Stimulated activated CD8-positive, alpha-beta memory T cell treated with anti-CD3 and anti-CD28 coated beads, Interleukin-15, amount 100 ng/mL, for 24 hours (primary cell): Measurements from ENCODE around the gene SRGAP2B.
"Not testable (repeated sequence)": the region's sequence is repeated elsewhere in the genome, so short reads cannot be mapped to it uniquely, and the experiment has no call there.

Experiments
- DNase-seq: peaks from one replicate; pipeline ENCODE4 v3.0.0-alpha.2; 2020; ENCODE audit warnings: low read depth

The SRGAP2B gene

DNA sequence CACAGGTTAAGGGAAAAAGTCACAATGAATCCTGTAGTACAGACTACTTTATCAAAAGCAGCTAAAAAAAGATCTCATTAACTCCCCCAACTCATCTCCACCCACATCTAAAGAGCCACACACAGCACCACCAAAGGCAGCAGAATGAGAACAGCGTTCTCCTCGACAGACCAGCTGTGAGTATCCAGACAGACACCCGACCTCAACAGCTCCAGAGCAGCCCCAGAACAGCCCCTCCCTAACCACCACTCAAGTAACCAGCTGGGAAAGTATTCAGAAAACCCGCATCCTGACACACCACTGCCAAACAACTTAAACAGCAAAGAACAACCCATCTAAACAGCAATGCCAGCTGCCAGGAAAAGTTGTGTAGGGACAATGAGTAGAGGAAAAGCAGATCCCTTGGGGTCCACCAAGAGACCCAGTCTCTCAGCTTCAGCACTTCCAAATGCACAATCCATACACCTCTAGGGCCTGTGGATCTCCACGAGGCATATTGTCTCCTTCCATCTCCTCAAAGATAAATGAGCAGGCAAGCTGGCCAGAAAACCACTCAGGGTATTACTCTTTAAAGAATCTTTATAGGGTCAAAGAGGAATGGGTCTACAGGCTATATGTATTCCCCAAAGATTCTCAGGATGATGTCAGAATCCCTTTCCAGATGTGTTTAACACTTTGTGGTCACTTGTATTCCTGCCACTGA lies 49.4 kb downstream of the SRGAP2B start:
- not testable (repeated sequence) for DNase-seq

DNA sequence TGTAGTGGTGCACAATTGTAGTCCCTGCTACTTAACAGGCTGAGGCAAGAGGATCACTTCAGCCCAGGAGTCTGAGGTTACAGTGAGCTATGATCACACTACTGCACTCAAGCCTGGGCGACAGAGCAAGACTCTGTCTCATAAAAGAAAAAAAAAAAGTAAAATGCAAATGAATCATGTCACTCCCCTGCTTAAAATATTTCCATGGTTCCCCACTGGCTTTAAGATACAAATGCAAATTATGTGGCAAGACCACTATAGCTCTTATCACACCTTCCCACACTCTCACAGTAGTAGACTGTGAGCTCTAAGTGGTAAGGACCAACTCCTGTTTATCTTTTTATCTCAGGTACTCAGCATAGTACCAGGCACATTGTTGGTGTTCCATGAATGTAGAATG lies 53.6 kb downstream of the SRGAP2B start:
- DNase-seq = not testable (repeated sequence)

DNA sequence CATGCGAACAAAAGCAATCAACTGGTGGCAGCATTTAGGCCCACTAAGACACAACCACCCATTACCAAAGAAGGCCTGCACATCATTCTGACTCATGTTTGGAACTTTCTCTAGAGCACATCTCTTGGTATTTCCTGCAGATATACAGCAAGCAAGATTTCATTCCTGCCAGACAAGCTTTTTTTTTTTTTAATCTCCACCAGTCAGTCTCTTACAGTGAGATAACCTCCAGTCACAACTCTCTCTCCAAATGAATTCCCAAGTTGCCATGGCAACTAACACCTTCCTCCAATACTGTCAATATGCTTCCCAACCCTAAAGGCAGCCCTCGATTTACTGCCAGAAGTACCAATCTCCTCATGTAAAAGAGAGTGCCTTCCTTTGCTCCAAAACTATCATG lies 59.1 kb downstream of the SRGAP2B start:
- DNase-seq = not testable (repeated sequence)

DNA sequence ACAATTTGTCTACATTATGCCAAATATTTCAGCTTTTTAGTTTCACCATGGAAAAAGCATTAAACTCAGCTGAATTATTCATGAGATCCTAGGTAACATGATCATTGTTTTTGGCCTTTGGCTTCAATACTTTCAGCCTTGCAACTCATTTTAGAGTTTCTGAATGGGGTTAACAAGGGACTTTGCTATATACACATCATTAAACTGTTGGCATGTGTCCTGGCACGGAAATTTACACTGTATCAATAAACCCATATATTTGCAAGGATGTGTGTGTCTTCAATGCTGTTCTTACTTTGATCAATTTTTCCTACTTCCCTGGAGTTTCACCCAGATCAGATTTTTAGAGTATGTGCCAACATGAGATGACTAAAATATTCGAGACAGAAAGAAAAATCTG lies 61.6 kb downstream of the SRGAP2B start:
- not testable (repeated sequence) for DNase-seq

DNA sequence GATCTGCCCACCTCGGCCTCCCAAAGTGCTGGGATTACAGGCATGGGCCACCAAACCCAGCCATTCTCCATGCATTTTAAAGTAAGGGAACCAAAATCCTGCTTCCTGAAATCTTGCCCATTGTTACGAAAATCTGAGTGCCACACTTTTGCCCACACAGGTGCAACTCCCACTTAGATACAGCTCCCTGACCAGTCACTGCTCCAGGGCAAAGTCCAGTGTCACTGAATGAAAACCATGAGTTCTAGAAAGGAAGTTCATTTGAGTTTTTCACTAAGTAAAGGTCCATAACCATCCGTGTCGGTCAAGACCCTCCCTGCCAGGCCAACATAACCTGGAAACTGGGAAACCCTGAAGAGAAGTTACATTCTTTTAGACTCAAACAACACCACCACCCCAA lies 67.9 kb downstream of the SRGAP2B start:
- not testable (repeated sequence) for DNase-seq

DNA sequence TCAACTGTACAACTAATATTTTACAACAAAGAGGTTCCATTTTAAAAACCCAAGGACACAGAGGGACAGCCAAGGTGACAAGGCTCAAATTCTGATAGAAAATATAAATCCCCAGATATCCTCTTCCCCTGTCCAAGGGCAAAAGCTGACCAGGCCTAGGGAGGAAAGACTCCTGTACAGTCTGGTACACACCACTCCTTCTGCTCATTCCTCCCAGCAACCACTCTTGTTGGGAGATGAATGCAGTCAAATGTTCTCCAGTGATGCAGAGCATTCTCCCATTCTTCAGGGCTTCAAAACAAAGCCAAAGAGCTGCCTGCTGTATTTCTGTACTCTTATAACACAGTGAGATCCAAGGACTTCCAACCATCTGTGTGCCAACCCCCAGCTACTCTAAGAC lies 69.8 kb downstream of the SRGAP2B start:
- not testable (repeated sequence) for DNase-seq

DNA sequence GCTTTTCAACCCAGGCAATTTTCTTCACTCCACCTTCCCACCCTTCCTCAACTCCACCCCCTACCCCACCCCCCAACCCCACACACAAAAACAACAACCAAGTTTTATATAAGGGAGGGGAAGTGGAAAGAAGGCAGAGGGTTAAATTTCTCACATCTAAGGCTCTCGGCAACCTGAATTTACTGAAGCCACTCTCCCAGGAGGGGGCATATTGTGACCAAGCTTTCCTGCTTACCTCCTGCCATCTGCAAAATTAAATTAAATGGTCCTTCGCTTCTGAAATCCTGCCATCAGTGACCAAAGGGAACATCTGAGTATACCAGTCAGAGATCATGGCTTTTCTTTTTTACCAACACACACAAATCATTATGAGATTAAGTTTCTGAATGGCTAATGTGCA lies 72.9 kb downstream of the SRGAP2B start:
- DNase-seq = not testable (repeated sequence)

DNA sequence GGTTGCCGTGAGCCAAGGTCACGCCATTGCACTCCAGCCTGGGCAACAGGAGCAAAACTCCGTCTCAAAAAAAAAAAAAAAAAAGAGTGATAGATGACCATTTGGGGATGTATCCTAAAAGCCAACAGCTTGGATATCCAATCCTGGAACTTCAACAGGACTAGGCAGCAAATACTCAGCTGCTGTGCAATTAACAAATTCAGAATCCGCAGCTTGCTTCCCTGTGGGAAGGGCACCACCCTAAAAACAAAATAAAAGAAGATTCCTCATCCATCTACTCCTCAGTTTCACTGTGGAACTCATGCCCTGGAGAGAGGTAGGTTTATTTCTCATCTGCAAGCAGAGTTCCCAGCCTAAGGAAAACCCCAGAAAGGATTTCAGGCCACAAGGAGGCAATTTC lies 73.4 kb downstream of the SRGAP2B start:
- DNase-seq = not testable (repeated sequence)

DNA sequence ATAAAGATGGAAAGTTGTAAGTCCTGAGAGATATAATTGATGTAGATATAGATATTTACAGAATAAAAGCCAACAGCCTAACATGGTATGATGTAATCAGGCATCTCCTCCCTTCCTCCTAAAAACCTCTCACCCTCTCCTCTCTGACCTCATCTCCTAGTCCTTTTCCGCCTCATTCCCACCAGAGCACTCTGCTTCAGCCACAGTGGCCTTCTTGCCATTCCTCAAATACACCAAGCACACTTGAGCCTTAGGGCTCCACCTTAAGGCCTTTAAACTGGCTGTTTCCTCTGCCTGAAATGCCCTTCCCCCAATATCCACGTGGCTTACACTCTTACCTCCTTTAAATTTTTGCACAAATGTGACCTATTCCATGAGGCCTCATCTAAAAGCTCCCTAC lies 75.4 kb downstream of the SRGAP2B start:
- not testable (repeated sequence) for DNase-seq

DNA sequence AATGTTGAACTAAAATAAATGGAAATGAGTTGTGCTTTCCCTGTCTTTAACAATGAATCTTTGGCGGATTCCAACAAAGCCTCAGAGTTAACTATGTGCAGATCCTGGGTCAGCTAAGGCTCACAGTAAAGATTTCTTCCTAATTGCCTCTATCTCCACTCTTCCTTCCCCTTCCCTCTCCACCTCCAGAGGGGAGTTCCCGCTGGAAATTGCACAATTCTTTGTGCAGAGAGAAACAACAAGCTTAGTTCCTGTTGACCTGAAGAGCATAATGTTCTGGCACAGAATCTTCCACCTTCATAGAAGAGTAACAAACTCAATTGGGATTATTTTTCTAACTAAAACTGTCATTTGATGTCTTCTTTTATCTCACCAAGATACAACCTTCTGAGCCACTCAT lies 77.4 kb downstream of the SRGAP2B start:
- not testable (repeated sequence) for DNase-seq

DNA sequence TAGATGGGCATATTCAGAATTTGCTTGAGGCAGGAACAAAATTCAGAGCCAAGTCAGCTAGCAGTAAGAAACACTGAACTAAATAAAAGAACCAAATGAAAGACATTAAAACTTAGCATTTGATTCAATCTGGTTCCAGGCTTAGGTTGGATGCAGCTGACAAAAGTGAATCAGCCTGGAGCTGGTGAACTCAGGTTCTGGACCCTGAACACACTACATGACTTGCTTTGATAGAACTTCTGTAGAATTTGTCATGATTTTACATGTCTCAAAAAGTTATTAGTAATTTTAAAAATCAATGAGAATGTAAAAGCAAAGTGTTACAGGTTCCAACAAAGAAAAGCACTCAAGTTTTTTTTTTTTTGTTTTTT lies 78.7 kb downstream of the SRGAP2B start:
- DNase-seq = not testable (repeated sequence)

DNA sequence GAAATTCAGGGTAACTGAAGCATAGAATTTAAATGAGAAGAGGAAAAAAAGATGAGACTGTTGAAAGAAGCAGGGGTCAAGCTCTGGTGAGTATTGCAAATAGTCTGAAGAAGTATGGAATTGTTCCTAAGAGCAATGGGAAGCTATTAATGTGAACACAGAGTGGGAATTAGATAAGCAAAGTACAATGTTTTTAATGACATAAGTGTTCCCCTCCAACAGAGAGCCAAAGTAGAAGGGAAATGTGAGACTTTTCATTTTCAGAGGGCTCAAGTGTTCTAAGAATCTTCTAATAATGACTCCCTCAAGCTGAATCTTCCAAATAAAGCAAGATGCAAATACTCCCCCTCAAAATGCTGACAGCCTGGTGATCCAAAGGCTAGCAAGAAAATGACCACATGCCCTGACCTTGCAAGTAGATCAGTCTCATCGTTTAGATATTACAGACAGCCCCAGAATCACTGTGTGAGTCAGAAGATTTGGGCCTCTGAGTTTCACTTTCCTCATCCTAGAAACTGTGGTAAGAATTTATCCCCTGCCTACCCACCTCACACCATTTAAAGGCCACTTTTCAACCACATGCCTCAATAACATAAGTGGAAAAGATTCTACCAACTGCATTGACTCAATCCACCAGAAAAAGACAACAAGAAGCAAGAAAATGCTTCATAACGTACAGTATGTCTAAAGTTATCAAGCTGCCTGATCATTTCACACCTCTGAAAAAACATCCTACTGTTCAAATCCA lies 79.2 kb downstream of the SRGAP2B start:
- DNase-seq = not testable (repeated sequence)

DNA sequence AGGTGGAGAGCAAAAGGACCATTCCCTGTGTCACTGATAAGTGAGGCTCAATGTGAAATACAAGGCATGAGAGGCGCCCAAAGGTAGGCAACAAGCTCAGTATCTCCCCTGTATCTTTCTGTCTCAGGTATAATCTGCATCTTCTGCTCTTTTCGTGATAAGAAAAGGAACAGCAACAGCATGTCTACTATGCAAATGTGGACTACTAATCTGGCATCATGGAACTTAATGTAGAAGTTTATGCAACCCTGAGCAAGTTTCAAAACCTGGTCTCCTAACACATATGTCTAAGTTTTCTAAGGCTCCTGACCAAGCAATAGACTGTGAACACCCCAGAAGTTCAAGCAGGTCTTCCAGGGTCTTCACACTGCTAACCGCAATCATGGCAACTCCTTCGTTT lies 81.8 kb downstream of the SRGAP2B start:
- not testable (repeated sequence) for DNase-seq

DNA sequence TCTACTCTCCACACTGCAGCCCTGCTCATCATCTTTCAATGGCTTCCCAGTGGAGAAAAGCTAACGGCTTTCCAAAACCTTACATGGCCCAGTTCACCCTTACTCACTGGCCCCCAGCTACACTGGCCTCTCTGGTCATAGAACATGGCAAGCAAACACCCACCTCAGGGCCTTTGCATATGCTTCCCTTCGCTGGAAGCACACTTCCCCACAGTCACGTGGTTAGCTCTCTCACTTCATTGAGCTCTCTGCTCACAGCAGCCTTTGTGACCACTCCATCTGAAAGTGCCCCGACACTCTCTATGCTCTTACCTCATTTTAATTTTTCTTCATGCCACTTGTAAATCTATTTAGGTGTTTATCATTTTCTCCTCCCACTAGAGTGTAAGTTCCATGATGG lies 83.3 kb downstream of the SRGAP2B start:
- not testable (repeated sequence) for DNase-seq

DNA sequence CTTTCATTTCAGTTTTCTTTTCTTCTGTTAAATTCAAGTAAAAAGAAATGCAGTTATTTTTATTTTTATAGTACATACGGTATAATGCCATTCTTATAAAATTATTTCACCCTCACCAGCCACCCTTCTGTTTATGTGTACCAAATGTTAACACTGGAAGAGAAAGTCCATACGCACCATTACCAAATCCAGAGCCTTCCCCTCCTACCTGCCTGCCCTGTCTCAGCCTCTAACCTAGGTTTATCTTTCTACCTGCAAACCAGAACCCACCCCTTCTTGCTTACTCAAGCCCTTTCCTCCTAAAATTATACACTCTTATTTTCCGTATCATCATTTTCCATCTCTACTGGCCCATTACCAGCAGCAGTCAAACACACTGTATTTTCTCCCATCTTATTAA lies 84.5 kb downstream of the SRGAP2B start:
- not testable (repeated sequence) for DNase-seq

DNA sequence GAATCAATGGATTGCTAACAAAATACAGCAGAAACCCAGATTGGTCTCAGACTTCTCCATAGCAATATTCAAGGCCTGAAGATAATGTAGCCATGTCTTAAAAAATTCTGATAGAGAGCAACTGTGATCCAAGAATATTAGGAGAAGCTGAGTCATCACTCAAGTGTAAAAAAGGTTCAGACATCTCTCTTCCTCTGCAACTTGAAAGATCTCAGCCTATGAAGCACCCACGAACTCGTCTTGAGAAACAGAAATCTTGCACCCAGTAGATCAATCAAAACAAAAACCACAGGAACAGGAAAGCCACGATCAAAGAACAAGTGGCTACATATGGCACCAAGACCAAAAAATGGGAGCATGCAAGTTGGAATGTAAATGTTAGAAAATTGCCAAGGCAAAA lies 85.2 kb downstream of the SRGAP2B start:
- DNase-seq = not testable (repeated sequence)

DNA sequence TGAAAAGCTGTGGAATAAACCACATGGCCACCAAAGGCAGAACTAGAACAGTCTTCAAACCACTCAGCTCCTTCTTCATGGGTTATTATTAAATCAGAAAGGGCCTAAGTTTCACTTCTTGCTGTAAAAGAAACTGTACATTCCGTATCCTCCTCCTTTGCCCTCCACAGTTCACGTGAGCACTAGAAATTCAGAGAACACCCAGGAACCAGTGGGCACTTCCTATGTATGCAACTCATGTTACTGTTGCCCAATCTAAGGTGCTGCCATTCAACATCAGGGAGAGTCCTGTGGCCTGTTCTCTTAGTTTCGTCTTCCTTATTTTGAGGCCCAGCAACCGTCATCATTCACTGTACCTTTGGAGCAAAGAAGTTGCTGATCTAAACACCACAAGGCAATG lies 86.7 kb downstream of the SRGAP2B start:
- not testable (repeated sequence) for DNase-seq

DNA sequence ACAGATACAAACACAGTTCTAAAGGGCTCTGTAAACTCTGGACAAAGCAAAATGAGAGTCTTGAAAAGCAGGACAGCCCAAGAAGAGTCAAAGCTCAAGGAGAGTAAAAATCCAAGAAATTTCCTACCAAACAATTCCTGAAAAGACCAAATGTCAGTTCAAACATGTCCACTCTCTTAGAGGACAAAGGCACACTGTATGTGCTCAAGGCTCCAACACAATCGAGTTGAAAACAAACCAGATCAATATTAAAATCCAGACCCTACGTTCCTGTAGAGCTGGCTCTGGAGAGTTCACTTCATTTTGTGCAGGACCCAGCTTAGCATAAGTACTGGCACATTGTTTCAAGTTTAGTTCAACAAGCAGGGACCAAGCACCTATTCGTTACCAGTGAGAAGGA lies 90.0 kb downstream of the SRGAP2B start:
- DNase-seq = not testable (repeated sequence)

DNA sequence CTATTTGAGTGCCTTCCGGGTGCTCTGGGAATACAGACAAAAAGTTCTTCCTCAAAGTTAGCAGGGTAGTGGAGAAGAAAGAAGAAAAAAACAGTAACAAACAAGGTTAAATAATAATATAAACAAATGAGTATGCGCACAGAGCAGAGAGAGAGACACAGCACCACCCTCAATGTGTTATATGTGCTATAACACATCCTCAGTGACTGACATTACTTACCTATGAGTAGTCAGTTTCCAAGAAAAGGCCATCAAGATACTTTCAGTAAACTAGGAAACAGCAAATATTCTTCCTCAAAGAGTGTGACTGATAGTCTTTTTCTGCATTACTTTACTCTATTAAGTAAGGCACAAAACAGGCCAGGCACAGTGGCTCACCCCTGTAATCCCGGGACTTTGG lies 93.7 kb downstream of the SRGAP2B start:
- not testable (repeated sequence) for DNase-seq

DNA sequence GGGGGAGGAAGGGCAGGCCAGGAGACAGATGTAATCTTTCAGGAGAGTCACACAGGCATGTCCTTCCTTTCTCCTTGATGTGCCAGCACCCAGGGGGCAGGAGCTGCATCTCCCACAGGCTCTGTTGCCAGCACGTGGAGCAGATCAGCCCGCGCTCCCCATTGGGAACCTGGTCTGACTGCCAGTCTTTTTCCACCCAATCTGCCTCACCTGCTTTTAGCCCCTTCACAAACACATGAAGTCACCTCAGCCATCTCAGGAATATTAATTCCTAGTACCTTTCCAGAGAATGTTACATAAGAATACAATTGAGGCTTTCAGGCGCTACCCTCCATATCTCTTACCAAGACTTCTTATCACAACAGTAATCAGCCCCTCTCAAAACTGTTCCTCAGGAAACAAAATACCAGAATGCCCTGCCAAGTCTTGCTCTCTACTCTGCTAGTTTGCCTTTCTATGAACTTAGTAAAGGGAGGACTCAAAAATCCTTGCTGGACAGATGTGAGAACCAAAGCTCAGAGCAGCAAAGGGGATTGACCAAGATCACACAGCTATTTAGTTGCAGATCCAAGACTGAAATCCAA lies 94.3 kb downstream of the SRGAP2B start:
- DNase-seq = not testable (repeated sequence)

DNA sequence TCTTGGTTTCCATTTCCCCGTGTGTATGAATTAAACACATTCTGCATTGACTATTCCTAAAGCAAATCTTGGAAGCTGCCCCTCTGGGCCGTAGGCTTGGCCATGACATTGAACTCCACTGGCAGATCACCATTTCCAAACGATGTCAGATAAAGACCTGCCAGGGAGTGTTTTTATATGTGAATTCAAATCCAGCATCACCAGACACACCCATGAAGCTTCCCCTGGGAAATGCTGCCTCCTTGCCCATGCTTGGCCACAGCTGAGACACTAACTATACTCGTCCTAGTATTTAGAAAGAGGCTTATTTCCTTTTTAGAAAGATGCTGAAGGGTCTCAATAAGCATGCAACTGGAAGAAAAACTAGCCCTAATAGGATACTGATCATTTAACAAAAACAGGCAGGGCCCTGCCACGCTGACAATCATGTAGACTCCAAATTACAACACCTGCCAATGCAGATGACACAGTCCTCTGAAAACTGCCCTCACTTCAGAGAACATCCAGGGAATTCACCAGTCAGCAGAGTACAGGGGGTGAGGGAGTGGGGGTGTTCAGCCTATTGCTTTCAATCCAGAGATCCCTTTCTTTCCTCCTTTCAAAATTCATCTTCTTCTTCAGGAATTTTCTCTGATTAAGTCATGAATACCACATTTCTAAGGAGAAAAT lies 94.9 kb downstream of the SRGAP2B start:
- not testable (repeated sequence) for DNase-seq

DNA sequence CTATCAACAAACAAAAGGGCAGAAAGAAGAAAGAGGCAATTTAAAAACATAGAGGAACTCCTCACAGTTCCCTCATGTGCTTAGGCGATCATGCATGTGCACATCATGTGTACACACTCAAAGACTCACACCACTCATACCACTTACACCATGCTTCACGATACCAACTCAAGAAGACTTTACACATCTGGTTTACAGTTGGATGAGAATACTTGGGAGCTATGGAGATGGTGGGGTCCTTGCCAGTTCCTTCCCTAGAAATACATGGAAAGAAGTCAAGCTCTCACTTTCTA lies 96.2 kb downstream of the SRGAP2B start:
- not testable (repeated sequence) for DNase-seq
